A549 (cell line): Measurements from ENCODE around the gene MAP2K1. TPM values are rescaled to one million over a fixed set of nuclear protein-coding genes. Genes with fewer than 3 reads are reported as not detected.
A peak's percentile ranks its signal among the peaks of the same experiment; 100 is the strongest.
"Not testable (repeated sequence)": the region's sequence is repeated elsewhere in the genome, so short reads cannot be mapped to it uniquely, and the experiment has no call there.

Experiments
- ATAC-seq, 2 experiments: fragments of 200-7000 bp in 1 of 2; fragments of >200 bp in 1 of 2; cut with Nextera tagmentation in 1 of 2; cut with Tn5 transposase in 1 of 2; 3 replicates each; pipeline versions ENCODE4 v1.8.0 to v1.9.1; 2018 to 2020; ENCODE audit warnings: mild to moderate bottlenecking in 1 of 2, moderate library complexity in 1 of 2
- CTCF ChIA-PET: fragments of 300-600 bp; sonication (Branson Sonifier 250); formaldehyde crosslinking; extraction: SDS; loops from one replicate; lab custom pipeline; 2021; ENCODE audit warnings: antibody characterized with exemption, inconsistent platforms; lab: Yijun Ruan, JAX
- POLR2A ChIA-PET: fragments of 350-600 bp; formaldehyde crosslinking; extraction: SDS; loops from one replicate; lab custom pipeline; 2021; ENCODE audit warnings: antibody characterized with exemption, inconsistent platforms; lab: Yijun Ruan, JAX
- DNase-seq, 2 experiments: peaks; one replicate each; pipeline versions ENCODE4 v3.0.0 to v3.0.0-alpha.2; 2011 to 2016; ENCODE audit warnings: low read depth in 1 of 2, low spot score in 1 of 2
- FAIRE-seq: peaks from 2 replicates; lab custom pipeline; 2011; peaks lifted over from hg19 to GRCh38; lab: Jason Lieb, UNC
- H3K27ac ChIP-seq, 2 experiments: fragments of >200 bp; sonication (Bioruptor Twin); formaldehyde crosslinking; 3 replicates each; pipeline ENCODE4 v1.5.1; 2016 to 2017
- H3K4me1 ChIP-seq: fragments of >200 bp; sonication (Bioruptor Twin); formaldehyde crosslinking; 3 replicates; pipeline ENCODE4 v1.6.1; 2016
- H3K4me2 ChIP-seq: fragments of >200 bp; sonication (Bioruptor Twin); formaldehyde crosslinking; 3 replicates; pipeline ENCODE4 v1.6.1; 2016
- H3K4me3 ChIP-seq: fragments of >200 bp; sonication (Bioruptor Twin); formaldehyde crosslinking; 3 replicates; pipeline ENCODE4 v1.5.1; 2016
- H3K9me3 ChIP-seq: fragments of >200 bp; sonication (Bioruptor Twin); formaldehyde crosslinking; 3 replicates; pipeline ENCODE4 v1.6.1; 2016
- BHLHE40 ChIP-seq: IDR thresholded peaks from 2 replicates; pipeline ENCODE4 v1.6.1; 2012; ENCODE audit warnings: low read depth, low read length, inconsistent platforms
- CEBPB ChIP-seq, 2 experiments: fragments of >200 bp in 1 of 2; sonication (Bioruptor Twin) in 1 of 2; formaldehyde crosslinking in 1 of 2; IDR thresholded peaks; 2 replicates each; pipeline ENCODE4 v1.6.1; 2012 to 2016
- CHD4 ChIP-seq: fragments of 200-600 bp; sonication (generic); IDR thresholded peaks from 2 replicates; pipeline ENCODE4 v1.6.1; 2016; ENCODE audit warnings: antibody characterized with exemption, mild to moderate bottlenecking, borderline replicate concordance
- EHF ChIP-seq: fragments of 250-450 bp; sonication (Bioruptor Pico); IDR thresholded peaks from 2 replicates; pipeline ENCODE4 v1.5.0; 2020; ENCODE audit warnings: mild to moderate bottlenecking
- EHMT2 ChIP-seq: fragments of 200-600 bp; sonication (generic); IDR thresholded peaks from 2 replicates; pipeline ENCODE4 v1.6.1; 2016; ENCODE audit warnings: antibody characterized with exemption, low read depth, mild to moderate bottlenecking, moderate library complexity
- FOXS1 ChIP-seq: fragments of 250-450 bp; sonication (Bioruptor Pico); IDR thresholded peaks from 2 replicates; pipeline ENCODE4 v1.5.0; 2020; ENCODE audit warnings: mild to moderate bottlenecking, moderate library complexity
- HOXB13 ChIP-seq: fragments of 250-450 bp; sonication (Bioruptor Pico); IDR thresholded peaks from 2 replicates; pipeline ENCODE4 v1.5.0; 2020; ENCODE audit warnings: low read depth, mild to moderate bottlenecking, moderate library complexity
- MAZ ChIP-seq: fragments of 150-350 bp; IDR thresholded peaks from 2 replicates; pipeline ENCODE4 v1.6.1; 2014; ENCODE audit warnings: antibody characterized with exemption, low read depth, low read length, borderline replicate concordance
- NFE2L2 ChIP-seq: fragments of 150-350 bp; conservative IDR thresholded peaks from 2 replicates; pipeline ENCODE4 v1.6.1; 2014; ENCODE audit warnings: low read length
- NR3C1 ChIP-seq: fragments of >200 bp; sonication (Bioruptor Twin); formaldehyde crosslinking; IDR thresholded peaks from 3 replicates; pipeline ENCODE4 v1.6.1; 2017
- PHF8 ChIP-seq: fragments of 200-600 bp; sonication (generic); IDR thresholded peaks from 2 replicates; pipeline ENCODE4 v1.6.1; 2016; ENCODE audit warnings: low read depth, mild to moderate bottlenecking, antibody characterized with exemption, moderate library complexity, borderline replicate concordance
- RAD21 ChIP-seq, 2 experiments: fragments of >200 bp in 1 of 2; sonication (Bioruptor Twin) in 1 of 2; formaldehyde crosslinking in 1 of 2; IDR thresholded peaks in 1 of 2; conservative IDR thresholded peaks in 1 of 2; 2 replicates in 1 of 2; 3 replicates in 1 of 2; pipeline ENCODE4 v1.6.1; 2012 to 2018; ENCODE audit warnings: inconsistent platforms in 1 of 2
- RCOR1 ChIP-seq: fragments of 150-350 bp; IDR thresholded peaks from 2 replicates; pipeline ENCODE4 v1.6.1; 2014; ENCODE audit warnings: antibody characterized with exemption, low read length, low read depth
- SMC3 ChIP-seq: fragments of >200 bp; sonication (Bioruptor Twin); formaldehyde crosslinking; IDR thresholded peaks from 3 replicates; pipeline ENCODE4 v1.6.1; 2018; ENCODE audit warnings: inconsistent platforms
- SREBF2 ChIP-seq: fragments of 450-650 bp; IDR thresholded peaks from 2 replicates; pipeline ENCODE4 v1.6.1; 2014; ENCODE audit warnings: mild to moderate bottlenecking, moderate library complexity
- TFCP2L1 ChIP-seq: fragments of 250-450 bp; sonication (Bioruptor Pico); IDR thresholded peaks from 2 replicates; pipeline ENCODE4 v1.5.0; 2021; ENCODE audit warnings: mild to moderate bottlenecking
- ZFP36 ChIP-seq: fragments of 450-650 bp; IDR thresholded peaks from 2 replicates; pipeline ENCODE4 v1.6.1; 2014; ENCODE audit warnings: borderline replicate concordance; ENCODE audit not compliant: partially characterized antibody
- WGBS: methylation state at CpG from one replicate; pipeline ENCODE4 v1.1.6; 2017; ENCODE audit errors: missing lambda C conversion rate; 5-methylcytosine and 5-hydroxymethylcytosine counted together
- polyA plus RNA-seq, 4 experiments: library from polyadenylated mRNA; depleted of rRNA in 3 of 4; stranded (reverse); fragments of >200 nt; fragmentation: RNase III in 1 of 4; extraction: RNeasy Plus Mini Kit Qiagen cat#74134 plus additional on column Dnase treatment in 1 of 4; gene quantifications; 2 replicates in 3 of 4; 3 replicates in 1 of 4; pipeline ENCODE4 v1.2.3, GENCODE V29; 2011 to 2017
- TF ChIP-seq, protein P1 (sequence below): fragments of >200 bp; sonication (Bioruptor Twin); formaldehyde crosslinking; IDR thresholded peaks from 3 replicates; pipeline ENCODE4 v1.6.1; 2016
- TF ChIP-seq, protein P2 (sequence below): fragments of 250-450 bp; sonication (Bioruptor Pico); IDR thresholded peaks from 2 replicates; pipeline ENCODE4 v1.5.0; 2020; ENCODE audit warnings: low read depth, mild to moderate bottlenecking, moderate library complexity
- TF ChIP-seq, protein P3 (sequence below): IDR thresholded peaks from 2 replicates; pipeline ENCODE4 v1.6.1; 2012; ENCODE audit warnings: low read depth, borderline replicate concordance
- TF ChIP-seq, protein P4 (sequence below): IDR thresholded peaks from 2 replicates; pipeline ENCODE4 v1.6.1; 2012

The MAP2K1 gene
- polyA plus RNA-seq, 2 of the 4 experiments (the other 2 are of a cell fraction), result 30.3 to 41.9 TPM

DNA sequence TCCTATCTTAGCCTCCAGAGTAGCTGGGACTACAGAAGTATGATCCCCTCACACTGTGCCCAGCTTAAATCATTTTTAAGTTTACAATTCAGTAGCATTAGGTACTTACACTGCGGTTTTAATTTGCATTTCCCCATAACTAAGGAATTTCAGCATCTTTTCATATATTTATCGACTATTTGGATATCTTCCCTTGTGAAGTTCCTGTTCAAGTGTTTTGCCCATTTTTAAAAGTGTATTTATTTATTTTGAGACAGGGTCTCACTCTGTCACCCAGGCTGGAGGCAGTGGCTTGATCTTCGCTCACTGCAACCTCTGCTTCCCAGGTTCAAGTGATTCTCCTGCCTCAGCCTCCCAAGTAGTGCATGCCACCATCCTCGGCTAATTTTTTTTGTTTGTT lies 12.5 kb upstream of the MAP2K1 start:
- no peak for TF ChIP-seq CHD4
- TF ChIP-seq RAD21 (conservative IDR thresholded peaks at IDR 0.05 in 1 of 2, IDR thresholded peaks at IDR 0.05 in 1 of 2), result no peak
- no peak for TF ChIP-seq PHF8
- no peak for TF ChIP-seq NR3C1
- TF ChIP-seq CEBPB (IDR thresholded peaks at IDR 0.05), result no peak
- no peak for TF ChIP-seq MAZ
- no peak for TF ChIP-seq BHLHE40
- no peak for TF ChIP-seq HOXB13 (CRISPR knock-in tag)
- no peak for TF ChIP-seq EHMT2
- no peak for TF ChIP-seq SREBF2
- no peak for TF ChIP-seq ZFP36
- no peak for TF ChIP-seq NFE2L2
- TF ChIP-seq, protein P1, sequence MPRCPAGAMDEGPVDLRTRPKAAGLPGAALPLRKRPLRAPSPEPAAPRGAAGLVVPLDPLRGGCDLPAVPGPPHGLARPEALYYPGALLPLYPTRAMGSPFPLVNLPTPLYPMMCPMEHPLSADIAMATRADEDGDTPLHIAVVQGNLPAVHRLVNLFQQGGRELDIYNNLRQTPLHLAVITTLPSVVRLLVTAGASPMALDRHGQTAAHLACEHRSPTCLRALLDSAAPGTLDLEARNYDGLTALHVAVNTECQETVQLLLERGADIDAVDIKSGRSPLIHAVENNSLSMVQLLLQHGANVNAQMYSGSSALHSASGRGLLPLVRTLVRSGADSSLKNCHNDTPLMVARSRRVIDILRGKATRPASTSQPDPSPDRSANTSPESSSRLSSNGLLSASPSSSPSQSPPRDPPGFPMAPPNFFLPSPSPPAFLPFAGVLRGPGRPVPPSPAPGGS, result no peak
- TF ChIP-seq, protein P2, sequence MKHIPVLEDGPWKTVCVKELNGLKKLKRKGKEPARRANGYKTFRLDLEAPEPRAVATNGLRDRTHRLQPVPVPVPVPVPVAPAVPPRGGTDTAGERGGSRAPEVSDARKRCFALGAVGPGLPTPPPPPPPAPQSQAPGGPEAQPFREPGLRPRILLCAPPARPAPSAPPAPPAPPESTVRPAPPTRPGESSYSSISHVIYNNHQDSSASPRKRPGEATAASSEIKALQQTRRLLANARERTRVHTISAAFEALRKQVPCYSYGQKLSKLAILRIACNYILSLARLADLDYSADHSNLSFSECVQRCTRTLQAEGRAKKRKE, result no peak
- TF ChIP-seq, protein P3, sequence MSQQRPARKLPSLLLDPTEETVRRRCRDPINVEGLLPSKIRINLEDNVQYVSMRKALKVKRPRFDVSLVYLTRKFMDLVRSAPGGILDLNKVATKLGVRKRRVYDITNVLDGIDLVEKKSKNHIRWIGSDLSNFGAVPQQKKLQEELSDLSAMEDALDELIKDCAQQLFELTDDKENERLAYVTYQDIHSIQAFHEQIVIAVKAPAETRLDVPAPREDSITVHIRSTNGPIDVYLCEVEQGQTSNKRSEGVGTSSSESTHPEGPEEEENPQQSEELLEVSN, result no peak
- no peak for TF ChIP-seq TFCP2L1 (CRISPR knock-in tag)
- TF ChIP-seq, protein P4, sequence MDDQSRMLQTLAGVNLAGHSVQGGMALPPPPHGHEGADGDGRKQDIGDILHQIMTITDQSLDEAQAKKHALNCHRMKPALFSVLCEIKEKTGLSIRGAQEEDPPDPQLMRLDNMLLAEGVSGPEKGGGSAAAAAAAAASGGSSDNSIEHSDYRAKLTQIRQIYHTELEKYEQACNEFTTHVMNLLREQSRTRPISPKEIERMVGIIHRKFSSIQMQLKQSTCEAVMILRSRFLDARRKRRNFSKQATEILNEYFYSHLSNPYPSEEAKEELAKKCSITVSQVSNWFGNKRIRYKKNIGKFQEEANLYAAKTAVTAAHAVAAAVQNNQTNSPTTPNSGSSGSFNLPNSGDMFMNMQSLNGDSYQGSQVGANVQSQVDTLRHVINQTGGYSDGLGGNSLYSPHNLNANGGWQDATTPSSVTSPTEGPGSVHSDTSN, result no peak
- TF ChIP-seq RCOR1, result no peak
- TF ChIP-seq EHF (CRISPR knock-in tag), result no peak
- H3K9me3 ChIP-seq, result peaks cover 11% of the 10 kb centered on the region
- WGBS, result 73% methylated on average over 4 of the region's 4 CpGs
- ChIA-PET POLR2A (no interaction called here), CTCF (interaction anchor here (2.1 to 2.6 kb wide), 2 partner anchors 13 to 124 kb away, joined by 6 to 16 read pairs; partner anchors contain the start of gene MAP2K1)
- peaks cover 17% of the 10 kb centered on the region for H3K4me1 ChIP-seq
- H3K27ac ChIP-seq, result no peak overlapping the region
- H3K4me2 ChIP-seq, result no peak overlapping the region
- FAIRE-seq, result no peak
- H3K4me3 ChIP-seq, result no peak overlapping the region
- no peak for ATAC-seq
- DNase-seq, result no peak

DNA sequence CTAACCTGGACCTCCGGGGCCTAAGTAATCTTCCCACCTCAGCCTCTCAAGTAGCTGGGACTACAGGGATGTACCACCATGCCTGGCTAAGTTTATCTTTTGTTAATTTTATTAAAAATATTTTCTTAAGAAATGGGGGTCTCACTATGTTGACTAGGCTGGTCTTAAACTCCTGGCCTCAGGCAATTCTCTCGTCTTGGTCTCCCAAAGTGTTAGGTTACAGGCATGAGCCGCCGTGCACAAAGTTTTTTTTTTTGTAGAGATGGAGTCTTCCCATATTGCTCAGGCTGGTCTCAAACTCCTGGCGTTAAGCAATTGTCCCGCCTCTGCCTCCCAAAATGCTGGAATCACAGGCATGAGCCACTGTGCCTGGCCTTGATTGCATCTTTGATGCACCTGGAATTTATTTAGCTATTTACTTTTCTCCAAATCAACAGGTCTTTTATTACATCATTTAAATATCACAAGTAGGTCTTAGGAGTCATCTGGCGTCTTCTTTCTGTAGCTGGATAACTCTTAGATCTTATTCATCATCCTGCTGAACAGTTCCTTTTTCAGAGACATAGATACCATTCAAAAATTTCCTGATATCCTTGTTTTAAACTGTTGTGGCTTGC lies 7.8 kb upstream of the MAP2K1 start:
- no peak for TF ChIP-seq SMC3
- TF ChIP-seq FOXS1 (CRISPR knock-in tag), result no peak
- ChIA-PET POLR2A (no interaction called here), CTCF (interaction anchor here (0.8 to 1.7 kb wide), 3 partner anchors 9 to 120 kb away, joined by 3 read pairs; no protein-coding TSS in a partner anchor)
- Histone ChIP-seq H3K4me1 (no peaks in the 10 kb centered on the region), H3K27ac (no peak overlapping the region), H3K4me3 (no peak overlapping the region), H3K9me3 (peaks cover 5% of the 10 kb centered on the region; the same call in 2 of the 3 replicates), H3K4me2 (no peak overlapping the region)
- no peak for FAIRE-seq
- no peak for ATAC-seq
- DNase-seq, result no peak
- 81% methylated on average over 7 of the region's 7 CpGs for WGBS

DNA sequence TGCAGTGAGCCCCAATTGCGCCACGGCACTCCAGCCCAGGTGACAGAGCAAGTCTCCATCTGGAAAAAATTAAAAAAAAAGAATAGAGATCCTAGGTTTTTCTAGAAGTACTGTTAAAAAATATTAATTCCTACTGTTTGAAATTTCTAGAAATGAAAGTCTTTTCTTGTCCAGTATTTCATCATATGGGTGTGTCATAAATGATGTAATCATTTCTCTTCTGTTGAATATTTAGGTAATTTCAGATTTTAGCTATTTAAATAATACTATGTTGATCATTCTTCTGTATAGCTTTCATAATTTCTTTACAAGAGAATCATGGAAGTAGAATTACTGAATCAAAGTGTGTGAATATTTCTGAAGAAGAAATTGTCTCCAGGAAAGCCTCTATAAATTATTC lies 5.3 kb upstream of the MAP2K1 start:
- H3K4me1 ChIP-seq, H3K9me3 ChIP-seq, H3K27ac ChIP-seq, ATAC-seq, H3K4me3 ChIP-seq, H3K4me2 ChIP-seq, DNase-seq, POLR2A ChIA-PET: not testable (repeated sequence)
- peak; percentile 86 for FAIRE-seq
- 96% methylated on average over 2 of the region's 2 CpGs for WGBS
- CTCF ChIA-PET, result interaction anchor here (0.6 to 2.1 kb wide), 3 partner anchors 10 to 117 kb away, joined by 3 to 8 read pairs (median 3); no protein-coding TSS in a partner anchor
